CD4-positive, alpha-beta T cell treated with Interleukin-12 subunit alpha and Interleukin-12 subunit beta, for 1 hour (primary cell): ENCODE results near the gene SLC39A5.
A peak's percentile ranks its signal among the peaks of the same experiment; 100 is the strongest.
"Not testable (repeated sequence)": the region's sequence is repeated elsewhere in the genome, so short reads cannot be mapped to it uniquely, and the experiment has no call there.

Experiments
- DNase-seq: peaks from one replicate; pipeline ENCODE4 v3.0.0-alpha.2; 2020

The SLC39A5 gene

DNA sequence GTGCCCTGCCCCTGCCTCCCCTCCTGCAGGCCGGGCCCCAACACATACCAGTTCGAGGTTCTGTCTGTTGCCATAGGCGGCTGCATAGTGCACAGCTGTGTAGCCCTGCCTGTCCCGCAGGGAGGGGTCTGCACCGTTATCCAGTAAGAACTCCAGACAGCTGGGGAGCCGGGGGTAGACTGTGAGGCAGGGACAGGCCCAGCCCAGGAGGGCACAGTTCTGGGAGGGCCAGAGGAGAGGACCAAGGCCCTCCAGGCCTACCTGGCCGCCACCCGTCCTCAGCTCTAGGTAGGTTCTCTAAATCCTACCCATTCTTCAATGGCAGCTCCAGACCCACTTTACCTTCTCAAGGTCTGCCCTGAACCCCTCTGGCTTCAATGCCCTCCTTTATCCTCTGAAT is 18.9 kb downstream of the SLC39A5 start:
- no peak for DNase-seq

DNA sequence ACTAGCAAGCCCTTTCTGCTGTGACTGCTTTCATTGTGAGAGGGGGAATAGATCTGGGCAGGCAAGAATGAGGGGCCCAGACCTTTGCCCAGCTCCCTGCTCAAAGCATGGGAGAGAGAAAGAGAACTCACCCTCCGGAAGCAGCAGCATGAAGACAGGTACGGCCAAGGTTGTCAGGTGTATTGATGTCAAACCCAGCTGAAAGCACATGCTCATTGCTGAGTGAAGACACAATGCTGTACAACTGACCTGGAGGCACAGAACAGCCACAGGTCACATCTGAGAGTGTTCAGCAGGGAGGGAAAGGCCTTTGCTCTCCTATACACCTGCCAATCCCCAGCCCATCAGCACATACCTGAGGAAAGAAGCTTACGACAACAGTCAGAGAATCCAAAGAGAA is 22.8 kb downstream of the SLC39A5 start:
- no peak for DNase-seq

DNA sequence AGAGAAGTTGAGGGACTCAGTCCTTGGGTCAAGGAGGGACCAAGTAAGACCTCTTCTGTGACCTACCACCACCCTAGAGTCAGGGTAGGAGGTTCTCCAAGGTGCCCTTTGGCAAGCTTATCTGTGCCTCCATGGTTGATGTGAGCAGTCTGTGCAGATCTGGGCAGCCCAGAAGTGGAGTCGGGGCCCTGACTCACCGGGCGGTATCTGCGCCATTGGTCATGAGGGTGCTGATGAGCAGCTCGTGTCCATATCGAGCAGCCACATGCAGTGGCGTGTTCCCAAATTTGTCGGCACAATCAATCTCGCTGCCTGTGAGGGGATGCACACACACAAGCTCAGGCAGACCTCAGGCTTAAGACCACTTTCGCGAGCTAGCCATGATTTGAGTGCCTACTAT is 23.2 kb downstream of the SLC39A5 start:
- no peak for DNase-seq

DNA sequence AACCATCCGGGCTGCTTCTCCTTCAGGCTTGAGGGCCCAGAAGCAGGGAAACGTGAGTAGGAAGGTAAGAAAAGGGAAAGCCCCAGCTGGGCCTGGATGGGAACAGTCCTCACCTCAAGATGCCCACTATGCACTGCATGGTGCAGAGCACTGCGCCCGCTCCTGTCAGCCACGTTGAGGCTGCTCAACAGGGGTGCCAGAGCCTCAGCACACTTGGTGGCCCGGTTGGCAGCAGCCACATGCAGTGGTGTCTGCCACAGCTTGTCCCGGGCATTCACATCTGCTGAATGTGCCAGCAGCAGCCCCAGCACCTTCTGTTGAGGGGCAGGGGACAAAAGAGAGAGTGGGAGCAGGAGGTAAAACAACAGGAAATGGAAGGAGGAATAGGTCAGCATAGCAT is 25.8 kb downstream of the SLC39A5 start:
- no peak for DNase-seq

DNA sequence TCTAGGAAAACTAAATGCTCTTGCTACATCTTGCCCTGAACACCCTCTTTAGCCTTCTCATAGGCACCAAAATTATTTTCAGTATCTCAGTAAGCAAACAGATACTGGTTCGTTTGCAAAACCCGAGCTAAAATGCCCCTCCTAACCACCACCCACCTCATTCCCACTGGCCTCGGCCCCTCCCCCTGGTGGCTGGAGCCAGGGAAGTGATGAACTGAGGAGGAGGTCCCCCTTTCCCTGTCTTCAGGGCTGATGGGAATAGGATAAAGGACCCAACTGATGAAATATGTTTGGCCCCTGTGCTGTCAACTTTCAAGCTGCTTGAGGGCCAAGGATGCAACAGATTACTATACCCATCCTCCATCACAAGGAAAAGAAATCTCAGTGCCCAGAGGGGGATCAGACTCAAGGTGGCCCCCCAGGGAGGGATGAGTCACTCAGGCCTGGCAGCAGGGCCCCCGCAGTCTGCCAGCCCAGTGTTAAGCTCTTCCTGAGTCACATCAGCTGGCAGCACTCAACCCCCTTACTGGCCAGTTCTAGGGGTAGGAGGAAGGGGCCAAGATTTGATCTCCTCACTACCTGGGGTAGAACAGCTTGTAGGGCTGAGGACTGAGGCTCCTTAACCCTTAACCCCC is 26.6 kb downstream of the SLC39A5 start:
- no peak for DNase-seq

DNA sequence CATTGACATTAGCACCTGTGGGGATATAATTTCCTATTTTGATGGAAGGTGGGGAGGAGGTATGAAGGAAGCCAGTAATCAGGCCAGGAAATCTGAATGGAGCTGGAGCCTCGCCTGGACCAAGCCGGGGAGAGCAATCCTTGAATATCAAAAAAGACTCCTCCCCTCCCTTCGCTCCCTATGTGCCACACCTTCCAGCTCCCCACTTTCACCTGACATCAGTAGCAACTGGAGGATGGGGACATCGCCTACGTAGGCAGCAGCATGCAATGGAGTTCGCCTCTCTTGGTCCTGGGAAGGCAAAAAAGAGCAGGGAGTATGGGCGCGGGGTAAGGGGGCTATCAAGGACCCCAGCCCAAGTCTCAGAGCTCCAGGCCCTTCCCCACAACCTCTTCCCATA is 27.2 kb downstream of the SLC39A5 start:
- DNase-seq, result no peak

DNA sequence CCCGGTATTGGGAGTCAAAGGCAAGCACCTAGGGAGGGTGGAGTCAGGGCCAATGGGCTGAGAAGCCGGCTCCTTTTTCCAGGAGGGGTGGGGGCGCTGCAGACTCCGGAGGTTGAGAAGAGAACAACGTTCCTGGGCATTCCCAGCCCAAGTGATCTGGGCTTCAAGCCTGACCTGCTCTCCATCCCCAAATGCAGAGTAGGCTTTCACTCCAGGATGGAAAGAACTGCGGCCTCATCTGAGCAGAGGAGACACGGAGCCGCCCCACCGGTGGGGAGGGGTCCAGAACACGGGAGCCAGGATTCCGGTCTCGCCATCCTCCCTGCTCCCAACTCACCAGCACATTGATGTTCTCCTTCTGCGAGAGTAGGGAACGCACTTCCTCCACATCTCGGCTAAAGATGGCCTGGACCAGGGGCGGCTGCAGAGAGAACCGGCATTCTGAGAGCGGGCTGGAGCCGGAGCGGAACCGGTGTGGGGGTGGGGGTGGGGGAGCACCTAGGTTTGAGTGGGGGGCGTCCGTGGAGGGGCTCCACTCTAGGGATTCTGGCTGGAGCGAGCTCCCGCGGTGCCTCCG is 27.7 kb downstream of the SLC39A5 start:
- DNase-seq, result no peak

DNA sequence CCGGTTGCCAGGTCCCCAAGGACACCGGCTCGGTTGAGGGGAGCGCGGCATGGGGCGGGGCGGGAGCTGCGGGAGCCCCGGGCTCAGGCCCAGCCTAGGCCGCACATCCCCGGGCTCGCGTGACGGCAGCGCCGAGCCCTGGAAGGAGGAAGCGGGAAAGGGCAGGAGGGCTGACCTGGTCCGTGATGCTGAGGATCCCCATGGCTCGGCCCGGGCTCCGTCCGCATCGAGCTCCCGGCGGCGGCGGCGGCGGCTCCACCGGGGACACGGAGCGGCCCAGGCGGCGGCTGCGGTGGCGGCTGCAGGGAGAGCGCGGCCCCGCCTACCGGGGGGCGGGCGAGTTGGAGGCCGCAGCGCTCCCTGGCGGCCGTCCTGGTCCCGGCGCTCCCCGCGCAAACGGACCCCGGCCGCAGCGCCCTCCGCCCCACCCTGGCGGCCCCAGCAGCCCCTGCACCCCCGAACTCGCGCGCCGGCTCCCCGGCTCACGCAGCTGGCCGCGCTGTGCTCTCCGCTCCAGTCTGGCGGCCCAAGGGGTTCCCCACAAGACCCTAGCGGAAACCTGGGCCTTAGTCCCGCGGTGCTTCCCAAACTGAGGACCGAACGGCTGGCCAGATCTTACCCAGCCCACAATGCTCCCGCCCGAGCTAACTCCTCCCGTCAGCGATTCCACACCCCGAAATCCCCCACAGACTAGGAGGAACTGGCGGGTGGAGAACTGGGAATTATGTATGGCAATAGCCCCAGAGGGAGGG is 28.4 kb downstream of the SLC39A5 start, which contains the start of gene ANKRD52:
TSS of gene ANKRD52 (minus strand) at position 317 of the 752 bp plus-strand sequence. CDS start at position 202, 115 bp downstream.
- peak; percentile 86 for DNase-seq

DNA sequence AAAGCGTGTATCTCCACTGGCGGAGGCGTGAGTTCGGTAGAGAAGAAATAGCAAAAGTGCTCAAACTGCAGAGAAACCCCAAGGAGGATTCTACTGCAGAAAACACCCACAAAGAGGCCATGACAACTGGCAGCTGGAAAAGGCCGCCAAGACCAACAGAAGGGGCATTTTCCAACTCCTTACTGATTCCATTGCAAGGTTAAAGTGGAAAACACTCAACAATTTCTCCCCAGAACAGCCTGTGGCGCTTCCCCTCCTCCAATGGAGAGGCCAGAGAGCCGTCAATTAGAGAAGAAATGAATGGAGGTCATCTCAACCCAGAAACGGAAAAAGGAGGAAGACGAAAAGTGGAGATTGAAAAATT is 29.0 kb downstream of the SLC39A5 start:
- DNase-seq, result no peak

DNA sequence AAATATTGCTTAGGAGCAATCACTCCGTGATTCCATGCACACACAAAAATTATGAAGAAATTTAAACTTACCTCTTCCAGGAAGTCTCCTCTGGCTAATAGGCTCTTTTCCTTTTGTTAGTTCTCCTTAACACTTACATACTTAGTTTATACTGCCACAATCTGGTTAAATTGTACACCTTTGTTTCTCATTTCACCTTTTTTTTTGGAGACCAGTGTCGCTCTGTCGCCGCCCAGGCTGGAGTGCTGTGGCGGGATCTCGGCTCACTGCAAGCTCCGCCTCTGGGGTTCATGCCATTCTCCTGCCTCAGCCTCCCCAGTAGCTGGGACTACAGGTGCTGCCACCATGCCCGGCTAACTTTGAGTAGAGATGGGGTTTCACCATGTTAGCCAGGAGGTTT is 30.5 kb downstream of the SLC39A5 start:
- no peak for DNase-seq

DNA sequence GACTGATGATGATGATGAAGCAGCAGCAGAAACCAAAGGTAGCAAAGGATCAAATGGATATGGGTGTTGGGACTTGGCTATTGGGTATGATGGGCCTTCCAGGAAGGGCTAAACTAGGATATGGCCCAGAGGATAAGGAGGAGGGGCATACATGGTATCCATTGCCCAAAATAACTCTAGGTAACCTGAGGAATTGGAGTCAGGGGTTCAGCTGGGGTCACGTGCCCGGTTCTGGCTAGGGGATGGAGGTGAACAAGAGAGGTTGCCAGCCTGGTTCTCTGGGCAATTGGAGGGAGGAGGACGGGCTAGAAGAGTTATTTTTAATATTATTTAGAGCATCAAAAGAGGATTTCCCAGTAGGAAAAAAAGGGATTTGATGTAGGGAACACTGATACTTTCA is 31.1 kb downstream of the SLC39A5 start:
- DNase-seq, result no peak

DNA sequence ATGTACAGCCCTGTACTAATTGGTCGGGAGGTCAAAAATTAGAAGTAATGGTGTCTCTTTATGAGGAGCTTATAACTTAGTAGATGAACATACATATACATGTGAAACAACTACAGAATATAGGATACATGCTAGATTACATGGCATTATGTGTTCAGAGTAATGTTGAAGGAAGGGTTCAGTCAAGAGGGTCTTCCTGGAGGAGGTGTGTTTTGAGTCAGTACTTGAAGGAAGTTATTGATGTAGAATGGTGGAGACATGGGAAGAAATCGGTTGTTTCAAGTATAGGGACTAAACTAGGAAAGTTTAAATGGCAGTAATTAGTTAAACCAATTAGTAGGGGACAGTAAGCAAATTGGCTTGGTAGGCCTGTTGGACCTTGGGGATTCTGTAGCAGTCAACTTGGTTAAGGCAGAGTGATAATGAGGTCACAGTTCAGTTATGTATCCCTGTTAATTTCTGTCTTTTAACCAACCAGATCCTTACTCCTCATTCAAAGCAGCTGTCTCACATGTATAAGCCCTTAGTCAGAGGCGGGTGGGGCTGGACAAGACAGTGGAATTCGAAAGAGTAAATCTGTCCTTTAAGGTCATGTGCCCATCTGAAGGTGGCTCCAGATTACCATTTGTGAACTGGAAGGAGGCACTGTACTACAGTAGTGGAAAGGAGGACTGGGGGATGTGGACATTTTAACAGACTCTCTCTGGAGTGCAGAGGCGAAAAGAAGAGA is 31.8 kb downstream of the SLC39A5 start:
- no peak for DNase-seq

DNA sequence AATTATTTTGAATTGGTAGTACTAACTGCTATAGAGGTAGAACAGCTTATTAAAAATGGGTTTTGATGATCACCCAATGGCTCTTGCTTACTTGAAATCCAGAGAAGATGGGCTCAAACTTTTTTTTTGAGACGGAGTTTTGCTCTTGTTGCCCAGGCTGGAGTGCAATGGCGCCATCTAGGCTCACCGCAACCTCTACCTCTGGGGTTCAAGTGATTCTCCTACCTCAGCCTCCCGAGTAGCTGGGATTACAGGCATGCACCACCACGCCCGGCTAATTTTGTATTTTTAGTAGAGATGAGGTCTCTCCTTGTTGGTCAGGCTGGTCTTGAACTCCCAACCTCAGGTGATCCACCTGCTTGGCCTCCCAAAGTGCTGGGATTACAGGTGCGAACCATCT is 33.1 kb downstream of the SLC39A5 start:
- DNase-seq, result not testable (repeated sequence)

DNA sequence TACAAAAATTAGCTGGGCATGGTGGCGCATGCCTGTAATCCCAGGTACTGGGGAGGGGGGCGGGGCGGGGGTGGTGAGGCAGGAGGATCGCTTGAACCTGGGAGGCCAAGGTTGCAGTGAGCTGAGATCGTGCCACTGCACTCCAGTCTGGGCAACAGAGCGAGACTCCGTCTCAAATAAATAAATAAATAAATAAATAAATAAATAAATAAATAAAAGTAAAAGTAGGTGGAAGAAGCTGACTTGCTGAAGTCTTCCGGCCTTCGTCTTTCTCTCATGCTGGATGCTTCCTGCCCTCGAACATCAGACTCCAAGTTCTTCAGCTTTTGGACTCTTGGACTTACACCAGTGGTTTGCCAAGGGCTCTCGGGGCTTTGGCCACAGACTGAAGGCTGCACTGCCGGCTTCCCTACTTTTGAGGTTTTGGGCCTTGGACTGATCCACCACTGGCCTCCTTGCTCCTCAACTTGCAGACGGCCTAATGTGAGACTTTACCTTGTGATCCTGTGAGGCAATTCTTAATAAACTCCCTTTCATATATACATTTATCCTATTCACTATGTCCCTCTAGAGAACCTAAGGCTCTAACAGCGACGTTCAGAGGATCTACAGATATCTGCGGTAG is 36.3 kb downstream of the SLC39A5 start:
- not testable (repeated sequence) for DNase-seq

DNA sequence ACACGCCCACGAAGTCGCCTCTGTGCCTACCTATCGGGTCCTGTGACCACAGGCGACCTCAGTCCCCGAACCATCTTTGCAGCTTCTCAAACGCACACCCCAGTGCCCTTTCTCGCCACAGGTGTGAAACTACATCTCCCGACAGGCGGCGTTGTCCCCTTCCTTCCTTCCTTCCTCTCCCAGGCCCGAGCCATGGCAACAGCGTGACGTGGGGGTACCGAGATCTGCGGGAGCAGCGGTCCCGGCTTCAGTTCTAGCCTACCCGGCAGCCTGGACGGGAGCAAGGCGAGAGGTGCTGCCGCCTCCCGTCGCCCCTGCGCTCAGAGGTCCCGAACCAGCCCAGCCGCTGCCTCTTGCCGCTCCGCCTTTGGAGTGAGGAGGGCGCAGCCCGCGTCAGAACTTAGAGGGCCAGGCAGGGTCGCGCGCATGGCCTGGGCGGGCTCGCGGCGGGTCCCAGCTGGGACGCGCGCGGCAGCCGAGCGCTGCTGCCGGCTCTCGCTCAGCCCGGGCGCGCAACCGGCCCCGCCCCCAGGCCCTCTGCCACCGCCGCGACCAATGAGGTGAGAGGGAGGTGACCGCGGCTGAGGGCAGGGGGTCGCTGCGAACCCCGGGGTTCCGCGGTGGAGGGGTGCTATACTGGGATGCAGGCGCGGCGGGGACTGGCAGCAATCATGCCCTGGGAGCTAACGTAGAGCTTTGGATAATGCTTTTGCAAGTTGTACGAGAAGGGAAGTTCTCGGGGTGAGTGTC is 37.0 kb downstream of the SLC39A5 start, which contains the start of gene COQ10A:
TSS of gene COQ10A (plus strand) at position 250 of the 750 bp plus-strand sequence. CDS start at position 427, 177 bp downstream.
- peak; percentile 91 for DNase-seq

DNA sequence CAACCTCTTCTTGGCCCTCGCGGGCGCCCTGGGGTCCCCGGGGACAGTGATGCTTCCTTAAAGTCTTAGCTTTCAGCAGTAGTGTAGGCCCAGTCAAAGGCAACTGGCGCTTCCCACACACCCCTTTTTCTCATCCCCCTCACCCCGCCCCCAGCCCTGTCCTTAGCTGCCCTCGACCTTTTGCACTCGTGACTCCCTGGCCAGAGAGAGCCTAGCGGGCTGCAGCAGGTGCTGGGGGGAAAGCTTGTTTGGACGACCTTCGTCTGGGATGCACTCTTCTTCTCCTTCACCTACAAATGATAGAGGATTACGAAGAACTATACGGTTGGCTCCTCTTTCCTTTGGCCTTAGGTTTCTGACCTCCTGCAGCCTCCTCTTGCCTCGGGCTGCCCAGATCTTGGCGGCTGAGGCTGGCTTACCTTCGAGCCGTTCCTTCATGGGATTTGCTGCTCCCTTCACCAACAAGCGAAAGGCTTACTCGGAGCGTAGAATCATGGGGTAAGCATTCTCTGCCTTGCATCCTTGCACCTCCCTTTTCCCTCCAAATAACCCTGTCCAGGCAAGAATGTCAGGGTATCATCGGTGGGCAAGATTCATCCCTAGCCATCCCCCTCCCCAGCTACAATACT is 37.7 kb downstream of the SLC39A5 start:
- DNase-seq, result no peak

DNA sequence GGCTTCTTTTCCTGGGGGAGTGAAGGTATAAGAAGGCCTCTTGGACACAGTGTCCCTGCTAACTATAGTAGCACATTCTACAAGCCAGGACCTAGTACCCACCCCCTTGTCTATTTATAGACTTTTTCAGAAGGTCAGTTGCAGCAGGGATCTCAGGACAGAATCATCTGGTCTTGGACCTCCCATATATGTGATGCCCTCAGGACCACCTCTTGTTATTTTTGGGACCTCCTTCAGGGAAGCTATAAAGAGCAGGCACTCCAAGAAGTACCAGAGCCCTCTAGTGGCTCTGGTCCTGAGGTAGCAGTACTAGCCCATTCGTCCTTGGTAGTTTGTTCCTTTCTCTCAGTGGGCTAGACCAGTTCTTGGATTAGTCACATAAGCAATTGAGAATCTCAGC is 41.2 kb downstream of the SLC39A5 start:
- DNase-seq, result peak; percentile 17

DNA sequence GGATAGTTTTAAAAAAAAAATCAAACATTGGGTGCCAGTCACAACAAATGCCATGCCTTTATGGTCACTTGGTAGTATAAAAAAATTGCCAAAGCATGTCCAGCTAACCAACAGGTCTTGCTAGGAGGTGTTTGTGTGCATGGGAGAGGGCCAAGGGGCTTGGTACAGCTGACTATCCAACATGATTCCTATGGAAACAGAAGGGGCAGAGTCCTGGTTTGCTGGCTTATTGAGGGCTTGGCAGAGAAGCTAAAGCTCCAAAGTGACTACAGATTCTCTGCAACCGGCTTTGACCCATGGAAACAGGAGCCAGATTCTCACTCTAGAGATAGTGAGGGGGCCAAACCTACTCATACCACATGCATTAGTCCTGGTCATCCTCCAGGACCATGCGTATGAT is 42.6 kb downstream of the SLC39A5 start:
- DNase-seq, result not testable (repeated sequence)

DNA sequence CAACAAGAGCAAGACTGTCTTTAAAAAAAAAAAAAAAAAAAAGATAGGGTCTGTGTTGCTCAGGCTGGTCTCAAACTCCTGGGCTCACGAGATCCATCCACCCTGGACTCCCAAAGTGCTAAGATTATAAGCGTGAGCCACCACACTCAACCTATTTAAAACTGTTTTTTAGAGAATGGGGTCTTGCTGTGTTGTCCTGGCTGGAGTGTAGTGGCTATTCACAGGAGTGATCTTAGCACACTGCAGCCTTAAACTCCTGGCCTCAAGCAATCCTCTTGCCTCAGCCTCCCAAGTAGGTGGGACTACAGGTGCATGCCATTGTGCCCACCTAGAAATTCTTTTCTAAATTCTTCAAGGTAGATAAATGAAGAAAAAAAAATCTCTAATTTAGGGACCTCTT is 44.4 kb downstream of the SLC39A5 start:
- DNase-seq, result no peak

DNA sequence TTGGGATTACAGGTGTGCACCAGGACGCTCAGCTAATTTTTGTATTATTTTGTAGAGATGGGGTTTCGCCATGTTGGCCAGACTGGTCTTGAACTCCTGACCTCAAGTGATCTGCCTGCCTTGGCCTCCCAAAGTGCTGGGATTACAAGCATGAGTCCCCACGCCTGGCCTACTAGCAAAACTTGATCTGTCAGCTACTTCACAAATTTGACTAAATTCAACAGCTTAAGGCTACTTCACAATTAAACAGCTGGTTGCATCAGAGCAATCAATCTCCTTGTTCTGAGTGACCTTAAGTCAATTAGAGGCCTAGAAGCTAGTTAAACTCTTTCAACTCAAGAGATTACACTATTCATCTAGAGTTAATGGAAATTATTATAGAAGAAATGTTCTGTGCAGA is 49.1 kb downstream of the SLC39A5 start:
- no peak for DNase-seq

DNA sequence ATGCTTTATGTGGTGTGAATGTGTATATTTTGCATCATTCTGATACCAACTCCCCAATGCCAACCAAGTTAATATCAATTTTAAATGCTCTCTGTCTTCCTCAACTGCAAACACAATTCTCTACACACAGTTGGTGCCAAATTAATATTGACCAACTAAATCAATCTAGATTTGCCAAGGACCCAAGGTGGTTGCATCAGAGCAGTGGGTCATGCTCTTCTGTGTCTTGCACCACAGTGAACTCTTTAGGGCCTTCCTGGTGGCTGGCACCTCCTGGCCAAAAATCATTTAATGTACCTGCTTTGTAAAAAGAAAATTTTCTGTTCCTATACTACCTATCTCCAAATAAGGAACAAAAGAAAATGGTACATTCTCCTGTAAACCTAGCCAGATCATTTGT is 51.0 kb downstream of the SLC39A5 start:
- no peak for DNase-seq

DNA sequence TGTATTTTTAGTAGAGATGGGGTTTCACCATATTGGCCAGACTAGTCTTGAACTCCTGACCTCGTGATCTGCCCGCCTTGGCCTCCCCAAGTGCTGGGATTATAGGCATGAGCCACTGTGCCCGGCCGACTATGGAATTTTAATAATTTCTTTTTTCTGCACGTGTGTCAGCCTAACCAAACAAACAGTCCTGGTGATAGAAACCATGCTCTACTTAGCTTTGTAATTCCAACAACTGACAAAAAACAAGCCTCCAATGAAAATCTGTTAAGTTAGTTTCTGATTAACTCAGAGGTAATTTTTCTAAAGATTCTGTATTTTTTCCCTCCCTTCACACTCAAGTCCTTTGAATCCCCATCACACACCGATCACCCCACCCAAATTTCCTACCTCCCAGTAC is 52.2 kb downstream of the SLC39A5 start:
- no peak for DNase-seq
